ENCODE data around the gene MLF2.

MLF2 gene, protein sequence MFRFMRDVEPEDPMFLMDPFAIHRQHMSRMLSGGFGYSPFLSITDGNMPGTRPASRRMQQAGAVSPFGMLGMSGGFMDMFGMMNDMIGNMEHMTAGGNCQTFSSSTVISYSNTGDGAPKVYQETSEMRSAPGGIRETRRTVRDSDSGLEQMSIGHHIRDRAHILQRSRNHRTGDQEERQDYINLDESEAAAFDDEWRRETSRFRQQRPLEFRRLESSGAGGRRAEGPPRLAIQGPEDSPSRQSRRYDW

DNA sequence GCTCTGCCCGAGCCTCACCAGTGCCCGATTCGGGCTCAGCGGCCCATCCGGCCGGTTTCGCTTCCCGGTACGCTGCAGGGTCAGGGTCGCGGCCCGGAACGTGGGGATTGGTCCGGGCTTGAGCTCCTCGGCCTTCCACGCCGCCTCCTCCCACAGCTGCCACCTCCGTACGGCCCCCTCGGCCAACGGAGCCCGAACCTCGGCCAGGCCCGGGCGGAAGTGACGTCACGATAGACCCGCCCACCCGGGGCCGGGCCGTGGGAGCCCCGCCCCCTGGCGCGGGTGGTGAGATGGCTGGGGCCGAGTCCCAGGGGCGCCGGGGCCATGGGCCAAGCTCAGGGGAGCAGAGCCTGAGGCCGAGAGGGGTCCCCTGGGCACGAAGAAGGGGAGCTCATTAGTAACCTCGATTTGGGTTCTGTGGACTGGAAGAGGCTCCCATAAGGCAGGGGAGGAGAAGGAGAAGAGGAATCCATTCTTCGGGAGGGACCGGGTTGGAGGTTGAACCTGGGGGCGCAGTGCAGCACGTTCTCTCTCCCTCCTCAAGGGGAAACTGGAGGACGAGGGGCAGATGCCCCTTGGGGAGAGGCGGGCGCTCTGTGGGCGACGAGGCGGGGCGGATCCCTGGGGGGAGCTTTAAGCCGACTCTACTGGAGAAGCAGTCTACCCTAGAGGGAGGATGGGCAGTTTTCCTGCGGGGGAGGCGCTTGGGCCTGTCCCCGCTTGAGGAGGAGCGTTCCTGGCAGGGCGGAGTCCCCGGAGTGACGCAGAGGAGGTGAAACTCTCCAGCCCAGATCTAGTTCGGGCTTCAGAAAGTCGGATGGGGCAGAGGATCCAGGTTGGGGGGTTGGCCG, at the start of gene MLF2:
MLF2 (minus strand) TSS at position 221 of the 851 bp plus-strand sequence. CDS start 807 bp downstream, outside the sequence.
- peak; percentile 99 for DNase-seq (ENCODE audit: low read depth)

GRCh38 chr12:6799147-6799546, 46.2 kb upstream of the MLF2 start:
- no peak for DNase-seq (ENCODE audit: low read depth)

DNA sequence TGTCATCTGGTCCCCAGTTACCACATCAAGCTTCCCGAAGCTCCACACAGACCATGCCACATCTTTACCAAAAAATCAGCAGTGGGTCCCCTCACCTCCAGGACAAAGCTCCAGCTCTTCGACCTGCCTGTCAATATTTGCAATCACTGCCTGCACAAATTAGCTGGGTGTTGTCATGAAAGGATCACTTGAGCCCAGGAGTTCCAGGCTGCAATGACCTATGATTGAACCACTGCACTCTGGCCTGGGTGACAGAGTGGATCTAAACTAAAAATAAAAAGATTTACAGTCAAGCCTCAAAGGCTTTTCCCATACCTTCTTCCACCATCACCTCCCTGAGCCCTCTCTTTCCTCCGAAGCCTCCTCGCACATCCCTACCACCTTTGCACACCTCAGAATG, 43.6 kb upstream of the MLF2 start:
- DNase-seq (ENCODE audit: low read depth): no peak

DNA sequence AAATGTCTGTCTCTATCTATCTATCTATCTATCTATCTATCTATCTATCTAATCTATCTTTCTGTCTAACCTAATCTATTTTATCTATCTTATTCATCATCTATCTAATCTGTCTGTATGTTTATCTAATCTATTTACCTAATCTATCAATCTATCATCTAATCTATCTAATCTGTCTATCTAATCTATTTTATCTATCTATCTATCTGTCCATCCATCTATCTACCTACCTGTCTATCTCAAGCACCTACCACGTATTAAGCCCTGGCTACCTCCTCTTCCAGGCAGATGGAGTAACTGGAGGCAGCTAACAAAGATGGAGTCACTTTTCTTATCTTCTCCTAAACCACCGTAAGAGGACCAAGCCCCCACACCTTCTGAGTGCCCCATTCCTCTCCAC, 42.1 kb upstream of the MLF2 start:
- no peak for DNase-seq (ENCODE audit: low read depth)

DNA sequence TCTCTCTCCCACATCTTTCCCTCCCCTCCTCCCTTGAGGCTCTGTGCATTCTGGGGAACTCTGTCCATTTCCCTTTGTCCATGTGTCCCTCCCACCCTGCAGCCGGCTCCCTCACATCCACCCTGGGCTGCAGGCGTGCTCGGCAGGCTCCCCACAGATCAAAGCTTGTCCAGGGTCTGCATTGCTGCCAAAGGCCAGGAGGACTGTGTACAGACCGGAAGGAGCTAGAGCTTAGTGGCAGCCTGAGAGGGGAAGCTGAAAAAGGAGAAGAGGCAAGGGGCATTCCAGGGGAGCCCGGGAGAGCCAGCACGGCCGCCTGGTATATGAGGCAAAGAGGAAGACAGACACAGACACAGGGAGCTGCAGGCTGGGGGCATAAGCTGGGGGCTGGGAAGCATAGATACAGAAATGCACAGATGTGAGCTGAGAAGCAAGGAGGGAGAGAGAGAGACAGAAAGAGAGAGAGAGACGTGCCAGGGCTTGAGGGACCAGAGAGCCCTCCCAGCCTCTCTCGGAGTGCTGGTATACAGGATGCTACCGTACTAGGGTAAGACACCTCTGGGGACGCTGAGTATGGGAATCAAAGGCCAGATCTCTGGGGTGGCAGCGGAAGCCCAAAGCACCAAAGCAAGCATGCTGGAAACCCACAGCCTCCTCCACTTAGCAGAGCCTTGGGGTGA, 39.7 kb upstream of the MLF2 start:
- no peak for DNase-seq (ENCODE audit: low read depth)

GRCh38 chr12:6791931-6792520, 39.1 kb upstream of the MLF2 start:
- no peak for DNase-seq (ENCODE audit: low read depth)

- no peak for DNase-seq (ENCODE audit: low read depth)
Observed at GRCh38 chr12:6790496-6791150, 37.7 kb upstream of the MLF2 start.

- no peak for DNase-seq (ENCODE audit: low read depth)
Observed at GRCh38 chr12:6788972-6789924, 36.3 kb upstream of the MLF2 start, which contains the start of gene CD4. TSS of gene CD4 (plus strand) at chr12:6789528. CDS start at chr12:6800139, 10,611 bp downstream.

DNA sequence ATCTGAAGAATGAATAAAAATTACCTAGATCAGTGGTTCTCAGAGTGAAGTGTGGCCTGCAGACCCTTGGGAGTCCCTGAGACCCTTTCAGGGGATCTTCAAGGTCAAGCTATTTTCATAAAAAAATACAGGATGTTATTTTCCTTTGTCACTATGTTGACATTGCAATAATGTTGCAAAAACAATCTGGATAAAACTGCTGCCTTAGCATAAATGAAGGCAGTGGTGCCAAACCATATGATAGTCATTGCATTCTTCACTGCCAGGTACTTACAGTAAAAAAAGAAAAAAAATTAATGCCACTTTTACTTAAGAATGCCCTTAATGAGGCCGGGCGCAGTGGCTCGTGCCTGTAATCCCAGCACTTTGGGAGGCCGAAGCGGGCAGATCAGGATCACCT, 34.4 kb upstream of the MLF2 start:
- DNase-seq (ENCODE audit: low read depth): no peak

DNA sequence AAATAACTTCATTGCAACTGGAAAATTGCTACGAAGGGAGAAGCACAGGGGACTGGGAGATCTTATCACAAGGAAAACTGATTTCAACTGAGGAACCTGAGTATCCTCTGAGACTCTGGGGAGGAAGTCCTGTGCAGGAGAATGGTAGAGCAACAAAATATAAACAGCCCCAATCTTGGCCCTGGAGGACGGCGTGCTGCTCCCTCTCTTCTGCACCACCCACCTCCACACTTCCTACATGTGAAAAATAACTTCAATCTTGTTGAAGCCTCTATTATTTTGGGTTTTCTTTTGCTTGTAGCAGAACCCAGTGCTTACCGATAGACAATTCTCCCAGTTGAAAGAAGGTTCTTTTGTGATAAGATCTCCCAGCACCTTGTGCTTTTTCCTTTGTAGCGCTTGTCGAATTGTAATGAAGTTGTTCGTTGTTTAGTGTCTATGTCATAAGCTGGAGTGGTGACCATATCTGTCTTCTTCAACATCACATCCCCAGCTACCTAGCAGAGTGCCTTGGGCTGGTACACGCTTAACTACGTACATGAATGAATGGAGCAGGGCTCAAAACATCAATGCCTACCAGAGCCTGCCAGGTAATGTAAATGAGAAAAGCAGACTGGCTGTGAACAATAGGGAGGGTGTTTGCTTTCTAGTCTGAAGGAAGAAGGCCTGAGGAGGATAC, 33.6 kb upstream of the MLF2 start:
- DNase-seq (ENCODE audit: low read depth): no peak

DNA sequence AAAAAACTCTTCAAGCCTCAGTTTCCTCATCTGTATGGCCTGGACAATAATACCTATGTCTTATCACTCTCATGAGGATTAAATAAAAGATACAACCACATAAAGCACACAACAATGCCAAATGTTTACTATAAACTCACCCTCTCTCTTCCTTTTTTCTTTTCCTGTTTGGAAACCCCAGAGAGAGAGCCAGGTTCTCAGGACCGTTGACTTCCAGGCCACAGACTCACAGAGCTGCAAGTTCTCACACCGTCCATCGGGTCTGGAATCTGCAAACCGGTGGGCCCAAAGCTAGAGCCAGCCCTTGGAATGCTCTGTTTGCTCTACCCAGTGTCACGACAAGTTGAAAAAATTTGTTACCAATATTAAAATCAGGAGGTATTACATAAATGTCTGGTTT, 31.8 kb upstream of the MLF2 start:
- DNase-seq (ENCODE audit: low read depth): no peak

DNA sequence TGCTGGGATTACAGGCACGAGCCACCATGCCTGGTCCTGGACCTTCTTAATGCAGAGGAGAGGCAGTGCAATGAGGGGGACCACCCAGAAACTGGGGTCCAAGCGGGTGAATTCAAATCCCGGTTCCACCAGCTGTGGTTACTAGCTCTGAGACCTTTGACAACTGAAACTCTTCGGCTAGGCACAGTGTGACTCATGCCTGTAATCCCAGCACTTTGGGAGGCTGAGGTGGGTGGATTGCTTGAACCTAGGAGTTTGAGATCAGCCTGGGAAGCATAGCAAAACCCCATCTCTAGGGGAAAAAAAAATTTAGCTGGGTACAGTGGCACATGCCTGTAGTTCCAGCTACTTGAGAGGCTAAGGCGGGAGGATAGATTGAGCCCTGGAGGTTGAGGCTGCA, 31.4 kb upstream of the MLF2 start:
- no peak for DNase-seq (ENCODE audit: low read depth)

- DNase-seq (ENCODE audit: low read depth): no peak
Observed at GRCh38 chr12:6783828-6784227, 30.9 kb upstream of the MLF2 start.

- no peak for DNase-seq (ENCODE audit: low read depth)
Observed at GRCh38 chr12:6782850-6783566, 30.1 kb upstream of the MLF2 start.

GRCh38 chr12:6782119-6782518, 29.2 kb upstream of the MLF2 start:
- DNase-seq (ENCODE audit: low read depth): no peak

- no peak for DNase-seq (ENCODE audit: low read depth)
Observed at GRCh38 chr12:6780573-6780972, 27.6 kb upstream of the MLF2 start.

GRCh38 chr12:6779708-6780432, 26.9 kb upstream of the MLF2 start:
- DNase-seq (ENCODE audit: low read depth): no peak
